AG09309 (cell line): ENCODE results near the gene LGI4.

Experiments used
- DNase-seq: peaks from one replicate; pipeline ENCODE4 v3.0.0-alpha.2; 2010; ENCODE audit warnings: low read depth
- H3K4me3 ChIP-seq: 2 replicates; pipeline ENCODE4 v1.5.1; 2011; ENCODE audit warnings: mild to moderate bottlenecking, low read depth, low read length, moderate library complexity; ENCODE audit not compliant: control insufficient read depth
- TF ChIP-seq, protein P1 (sequence below): IDR thresholded peaks from 2 replicates; pipeline ENCODE4 v1.5.1; 2011; ENCODE audit warnings: mild to moderate bottlenecking, low read depth, low read length, inconsistent platforms; ENCODE audit not compliant: insufficient read depth, control insufficient read depth; ENCODE audit errors: missing control alignments

Gene LGI4

DNA sequence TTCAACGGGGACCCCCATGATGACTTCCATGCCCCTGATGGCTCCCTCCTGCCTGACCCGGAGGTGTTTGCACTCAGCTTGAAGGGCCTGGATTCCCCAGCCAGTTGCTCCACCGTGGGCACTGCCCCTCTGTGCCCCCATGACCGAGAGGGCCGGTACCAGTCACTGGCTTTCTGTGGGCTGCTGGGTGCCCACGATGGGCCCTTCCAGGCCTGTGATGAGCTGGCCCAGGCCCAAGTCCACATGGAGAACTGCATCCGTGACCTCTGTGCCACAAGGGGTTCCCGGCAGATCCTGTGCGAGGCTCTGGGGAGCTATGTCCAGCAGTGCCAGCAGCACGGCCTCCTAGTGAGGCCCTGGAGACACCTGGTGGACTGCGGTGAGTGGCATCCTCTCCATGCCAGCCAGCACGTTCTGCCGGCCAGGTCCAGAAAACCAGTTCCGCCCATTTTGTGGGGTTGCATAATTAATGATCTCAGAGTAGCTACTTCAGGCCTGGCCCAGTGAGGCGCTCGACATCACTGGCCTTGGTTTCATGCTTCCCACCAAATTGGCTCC is 54.2 kb downstream of the LGI4 start:
- DNase-seq = no peak

GRCh38 chr19:35079826-35080225 is 55.0 kb downstream of the LGI4 start:
- DNase-seq = no peak
- TF ChIP-seq, protein P1, sequence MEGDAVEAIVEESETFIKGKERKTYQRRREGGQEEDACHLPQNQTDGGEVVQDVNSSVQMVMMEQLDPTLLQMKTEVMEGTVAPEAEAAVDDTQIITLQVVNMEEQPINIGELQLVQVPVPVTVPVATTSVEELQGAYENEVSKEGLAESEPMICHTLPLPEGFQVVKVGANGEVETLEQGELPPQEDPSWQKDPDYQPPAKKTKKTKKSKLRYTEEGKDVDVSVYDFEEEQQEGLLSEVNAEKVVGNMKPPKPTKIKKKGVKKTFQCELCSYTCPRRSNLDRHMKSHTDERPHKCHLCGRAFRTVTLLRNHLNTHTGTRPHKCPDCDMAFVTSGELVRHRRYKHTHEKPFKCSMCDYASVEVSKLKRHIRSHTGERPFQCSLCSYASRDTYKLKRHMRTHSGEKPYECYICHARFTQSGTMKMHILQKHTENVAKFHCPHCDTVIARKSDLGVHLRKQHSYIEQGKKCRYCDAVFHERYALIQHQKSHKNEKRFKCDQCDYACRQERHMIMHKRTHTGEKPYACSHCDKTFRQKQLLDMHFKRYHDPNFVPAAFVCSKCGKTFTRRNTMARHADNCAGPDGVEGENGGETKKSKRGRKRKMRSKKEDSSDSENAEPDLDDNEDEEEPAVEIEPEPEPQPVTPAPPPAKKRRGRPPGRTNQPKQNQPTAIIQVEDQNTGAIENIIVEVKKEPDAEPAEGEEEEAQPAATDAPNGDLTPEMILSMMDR = no peak
- H3K4me3 ChIP-seq = no peak overlapping the region

More for the DNA sequence above, 54.2 kb downstream of the LGI4 start:
- TF ChIP-seq, protein P1 = no peak
- H3K4me3 ChIP-seq = no peak overlapping the region

GRCh38 chr19:35077411-35078223 is 57.2 kb downstream of the LGI4 start:
- H3K4me3 ChIP-seq = no peak overlapping the region
- DNase-seq = no peak
- TF ChIP-seq, protein P1 = no peak

- no peak overlapping the region for H3K4me3 ChIP-seq
- DNase-seq = no peak
- TF ChIP-seq, protein P1 = no peak
Measured at GRCh38 chr19:35076657-35077056, 58.2 kb downstream of the LGI4 start.

DNA sequence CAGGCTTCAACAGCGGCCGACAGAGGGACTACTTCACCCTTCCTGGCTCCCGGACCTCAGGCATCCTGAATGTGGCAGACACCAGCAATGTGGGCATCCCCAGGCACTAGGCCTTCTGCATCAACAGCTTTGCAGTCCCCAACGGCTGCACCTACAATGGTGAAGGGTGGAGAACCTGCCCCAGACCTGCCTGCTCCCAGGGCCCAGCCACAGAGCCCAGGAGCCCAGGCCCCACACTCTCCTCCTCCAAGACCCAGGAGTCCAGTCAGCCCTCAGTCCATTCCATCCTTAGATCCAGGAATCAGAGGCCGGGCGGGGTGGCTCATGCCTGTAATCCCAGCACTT is 58.9 kb downstream of the LGI4 start:
- DNase-seq = no peak
- TF ChIP-seq, protein P1 = no peak
- no peak overlapping the region for H3K4me3 ChIP-seq

GRCh38 chr19:35075202-35076025 is 59.4 kb downstream of the LGI4 start:
- TF ChIP-seq, protein P1 = no peak
- no peak for DNase-seq
- no peak overlapping the region for H3K4me3 ChIP-seq
